ENCODE data around the gene FCGR1A.
"Not testable (repeated sequence)": the region's sequence is repeated elsewhere in the genome, so short reads cannot be mapped to it uniquely, and the experiment has no call there.

FCGR1A gene

GRCh38 chr1:149782600-149782999 is at the start of gene FCGR1A:
FCGR1A (plus strand) TSS chr1:149782694; CDS start chr1:149782744, 50 bp downstream.
- not testable (repeated sequence) for DNase-seq

DNA sequence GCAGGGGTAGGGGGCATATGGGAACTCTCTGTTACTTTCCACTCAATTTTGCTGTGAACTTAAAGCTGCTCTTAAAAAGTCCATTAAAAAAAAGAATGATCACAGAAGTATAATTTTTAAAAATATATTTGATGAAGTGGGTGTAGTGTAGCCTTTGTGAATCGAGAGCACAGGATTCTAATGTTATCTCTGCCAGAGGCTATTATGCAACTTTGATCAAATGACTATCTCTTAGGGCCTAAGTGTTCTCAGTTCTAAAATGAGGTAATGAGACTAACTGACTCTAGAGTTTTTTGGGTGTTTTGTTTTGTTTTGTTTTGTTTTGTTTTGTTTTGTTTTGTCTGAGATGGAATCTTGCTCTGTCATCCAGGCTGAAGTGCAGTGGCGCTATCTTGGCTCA is 49.7 kb upstream of the FCGR1A start:
- not testable (repeated sequence) for DNase-seq

DNA sequence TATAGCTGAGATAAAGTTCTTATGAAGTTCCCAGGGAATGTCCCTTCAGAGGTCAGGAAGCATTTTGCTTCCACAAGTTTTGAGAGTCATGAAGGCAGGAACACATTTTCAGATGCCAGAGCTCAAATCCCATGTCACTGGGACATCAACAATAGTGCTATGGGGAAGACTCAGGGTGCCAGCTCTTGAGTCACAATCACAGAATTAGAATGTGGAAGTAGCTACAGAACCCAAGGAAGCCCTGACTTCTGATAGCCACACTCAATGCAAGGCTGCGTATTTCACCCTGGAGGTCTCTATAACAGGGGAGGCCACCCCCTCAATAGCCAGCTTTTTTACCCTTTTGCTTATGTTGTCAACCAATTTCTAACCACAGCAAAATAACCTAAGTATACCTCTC is 47.8 kb upstream of the FCGR1A start:
- DNase-seq: not testable (repeated sequence)

DNA sequence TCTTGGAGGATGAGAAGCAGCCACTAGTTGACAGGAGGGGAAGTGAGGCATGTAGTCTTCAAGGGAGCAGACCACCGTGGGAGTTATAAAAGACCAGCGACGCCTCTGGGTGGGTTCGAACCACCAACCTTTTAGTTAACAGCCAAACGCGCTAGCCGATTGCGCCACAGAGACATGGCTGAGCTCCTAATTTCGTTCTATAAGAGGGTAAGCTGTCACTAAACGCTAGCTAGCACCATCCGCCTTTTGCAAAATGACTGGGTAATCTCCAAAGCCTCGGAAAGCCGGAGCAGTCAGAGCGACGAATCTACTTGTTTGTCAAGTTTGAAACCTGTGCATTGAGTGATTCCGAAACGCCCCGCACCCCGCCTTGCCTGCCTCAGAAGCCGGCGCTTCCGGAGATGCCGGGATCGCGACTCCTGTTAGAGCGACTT is 42.3 kb upstream of the FCGR1A start:
- peak in 3 of 58 donors; percentile 4 to 33 (median 21) for DNase-seq

- not testable (repeated sequence) for DNase-seq
Measured at GRCh38 chr1:149740590-149741230, 41.8 kb upstream of the FCGR1A start.

DNA sequence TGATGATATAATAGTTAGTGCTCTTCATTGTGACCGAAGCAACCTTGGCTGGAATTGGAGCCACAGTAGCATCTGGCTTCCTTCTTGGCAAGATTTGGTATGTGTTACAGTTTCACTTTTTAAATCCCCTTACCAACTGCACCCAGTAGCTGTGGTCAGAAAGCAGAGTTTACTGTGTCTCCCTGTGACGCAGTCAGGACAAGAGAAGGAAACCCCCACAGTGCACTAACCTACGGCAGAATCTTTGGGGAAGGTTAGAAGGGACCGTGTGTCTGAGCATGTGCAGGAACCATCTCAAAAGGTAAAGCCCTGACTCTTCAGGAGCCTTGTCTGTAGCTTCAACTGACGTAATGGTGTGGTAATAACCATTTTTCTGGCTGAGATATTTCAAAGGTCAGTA is 40.6 kb upstream of the FCGR1A start:
- not testable (repeated sequence) for DNase-seq

- not testable (repeated sequence) for DNase-seq
Measured at GRCh38 chr1:149746463-149747356, 35.8 kb upstream of the FCGR1A start.

- not testable (repeated sequence) for DNase-seq
Measured at GRCh38 chr1:149747359-149748143, 34.9 kb upstream of the FCGR1A start.

DNA sequence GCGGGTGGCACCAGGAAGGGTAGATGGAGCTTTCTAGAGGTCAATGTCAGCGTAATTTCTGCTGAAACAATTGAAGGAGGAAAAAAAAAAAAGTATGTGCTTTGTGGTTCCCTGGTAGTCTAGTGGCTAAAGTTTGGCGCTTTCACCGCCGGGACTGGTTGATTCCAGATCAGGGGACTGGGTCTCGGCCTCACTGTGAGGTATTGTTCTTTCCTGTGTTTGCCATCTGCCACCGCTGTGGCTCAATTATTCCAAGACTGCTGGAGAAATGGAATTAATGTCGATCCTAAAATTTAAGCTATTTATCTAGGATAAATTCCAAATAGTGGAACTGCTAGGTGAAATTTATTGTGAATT is 34.4 kb upstream of the FCGR1A start:
- DNase-seq: not testable (repeated sequence)

DNA sequence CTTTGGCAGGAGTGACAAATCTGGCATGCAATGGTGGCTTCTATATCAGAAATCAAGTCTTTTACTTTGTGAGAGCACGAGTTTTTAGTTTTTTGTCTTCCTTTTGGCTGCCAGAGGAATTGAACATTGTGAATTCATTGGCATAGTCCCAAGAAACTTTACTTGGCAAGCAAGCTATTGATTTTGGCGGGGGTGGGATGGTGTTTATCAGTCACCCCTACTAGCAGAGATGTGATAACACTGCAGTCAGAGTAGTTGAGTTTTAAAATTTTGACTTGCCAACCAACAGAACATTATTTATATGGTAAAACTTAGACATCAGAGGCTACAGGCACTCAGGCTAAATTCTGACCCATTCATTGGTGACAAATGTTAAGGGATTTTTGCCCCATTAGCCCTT is 31.9 kb upstream of the FCGR1A start:
- not testable (repeated sequence) for DNase-seq

DNA sequence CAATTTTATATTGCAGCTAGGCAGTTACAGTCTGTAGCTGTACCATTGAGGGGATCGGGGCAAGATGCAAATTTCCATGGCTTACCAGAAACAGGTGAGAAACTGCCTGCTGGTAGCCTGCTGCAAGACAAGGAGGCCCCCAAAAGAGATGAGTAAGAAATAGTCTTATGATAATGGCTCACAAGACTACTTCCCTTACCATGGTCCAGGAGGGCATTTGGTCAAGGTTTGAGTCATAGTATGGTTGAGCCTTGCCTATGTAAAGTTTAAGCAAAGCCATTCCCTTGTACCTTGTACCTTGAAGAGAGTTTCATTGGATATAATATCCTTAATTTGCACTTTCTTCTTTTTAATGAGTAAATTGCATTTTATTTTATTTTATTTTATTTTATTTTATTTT is 30.3 kb upstream of the FCGR1A start:
- DNase-seq: not testable (repeated sequence)

GRCh38 chr1:149753466-149753865 is 29.0 kb upstream of the FCGR1A start:
- not testable (repeated sequence) for DNase-seq

DNA sequence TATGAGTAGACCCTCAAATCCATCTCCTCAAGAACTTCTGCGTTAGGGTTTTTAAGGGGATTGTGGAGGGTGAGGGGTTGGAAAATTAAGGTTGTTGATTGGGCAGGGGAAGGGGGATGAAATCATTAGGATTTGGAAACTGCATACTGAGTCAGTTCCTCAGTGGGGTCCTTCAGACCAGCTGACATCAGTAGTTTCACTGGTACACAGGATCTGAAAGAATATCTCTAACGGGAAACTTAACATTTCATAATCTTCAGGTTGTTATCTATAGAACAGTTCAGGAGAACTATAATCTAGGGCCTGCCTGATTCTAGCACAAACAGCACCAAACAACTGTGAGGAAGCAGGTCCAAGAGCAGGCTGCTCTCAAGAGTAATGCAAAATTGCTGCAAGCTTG is 27.2 kb upstream of the FCGR1A start:
- not testable (repeated sequence) for DNase-seq

- not testable (repeated sequence) for DNase-seq
Measured at GRCh38 chr1:149762294-149762693, 20.2 kb upstream of the FCGR1A start.

DNA sequence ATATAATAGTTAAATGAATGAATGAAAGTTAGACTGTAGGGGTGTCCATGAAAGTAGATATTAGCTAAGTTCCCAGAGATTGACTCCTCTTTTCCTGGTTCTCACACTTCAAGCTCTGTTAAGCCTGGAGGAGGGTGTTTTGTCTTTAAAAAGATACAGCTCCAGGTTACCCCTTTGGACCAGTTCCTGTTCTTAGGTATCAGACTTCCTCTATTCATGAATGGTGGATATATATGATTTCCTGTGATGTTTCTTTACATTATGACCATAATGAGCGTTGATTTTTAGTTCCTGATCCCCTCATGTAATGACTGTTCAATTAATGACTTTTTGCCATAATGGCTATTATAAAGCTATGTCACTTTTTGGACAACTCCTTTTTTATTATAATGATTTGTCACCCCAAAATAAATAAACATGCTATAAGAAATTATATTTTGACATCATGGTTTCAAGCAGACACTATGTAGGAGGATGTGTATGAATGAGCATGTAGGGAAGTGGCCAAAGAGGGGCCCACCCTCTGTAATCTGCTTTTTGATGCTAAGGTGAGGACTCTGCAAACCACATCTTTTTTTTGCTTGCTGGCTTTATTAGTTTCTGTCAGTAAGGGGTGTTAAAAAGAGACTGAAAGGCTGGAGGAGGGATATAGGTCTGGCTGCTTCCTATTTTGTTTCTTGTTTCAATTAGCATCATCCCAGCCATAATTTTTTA is 18.2 kb upstream of the FCGR1A start:
- DNase-seq: not testable (repeated sequence)

- not testable (repeated sequence) for DNase-seq
Measured at GRCh38 chr1:149766241-149766640, 16.3 kb upstream of the FCGR1A start.

- not testable (repeated sequence) for DNase-seq
Measured at GRCh38 chr1:149769216-149769615, 13.3 kb upstream of the FCGR1A start.

- not testable (repeated sequence) for DNase-seq
Measured at GRCh38 chr1:149770661-149771060, 11.8 kb upstream of the FCGR1A start.

GRCh38 chr1:149771653-149772425 is 10.7 kb upstream of the FCGR1A start:
- DNase-seq: not testable (repeated sequence)

Measured in anterior cingulate cortex (tissue), 58 donors.